Natural killer cell (primary cell): ENCODE results near the gene PDHX. TPM values are rescaled to one million over a fixed set of nuclear protein-coding genes. Genes with fewer than 3 reads are reported as not detected.

Experiments used
- ATAC-seq, 3 donors: fragments of 150-1000 bp in 2 of 3; fragments of 200-7000 bp in 1 of 3; cut with Tn5 transposase; 1 replicate in 1 of 3; 2 replicates in 2 of 3; pipeline ENCODE4 v1.10.0; 2021; ENCODE audit warnings: mild to moderate bottlenecking in 2 of 3, moderate library complexity in 2 of 3
- DNase-seq, 2 donors: peaks; one replicate each; pipeline versions ENCODE4 v3.0.0 to v3.0.0-alpha.2; 2013 to 2021; ENCODE audit warnings: mixed read lengths in 1 of 2
- H3K27ac ChIP-seq: one replicate; pipeline ENCODE4 v1.5.1; 2013; ENCODE audit warnings: mild to moderate bottlenecking, low read length
- H3K27me3 ChIP-seq: one replicate; pipeline ENCODE4 v1.6.1; 2013; ENCODE audit warnings: low read length; ENCODE audit not compliant: control insufficient read depth, insufficient read depth
- H3K36me3 ChIP-seq: one replicate; pipeline ENCODE4 v1.6.1; 2013; ENCODE audit warnings: low read length; ENCODE audit not compliant: control insufficient read depth, insufficient read depth
- H3K4me1 ChIP-seq: one replicate; pipeline ENCODE4 v1.6.1; 2013; ENCODE audit warnings: low read length; ENCODE audit not compliant: control insufficient read depth, insufficient read depth
- H3K4me3 ChIP-seq: one replicate; pipeline ENCODE4 v1.5.1; 2013; ENCODE audit warnings: low read length
- H3K9me3 ChIP-seq: one replicate; pipeline ENCODE4 v1.6.1; 2013; ENCODE audit warnings: low read length; ENCODE audit not compliant: control insufficient read depth, insufficient read depth
- H3K27ac Mint-ChIP-seq, 2 donors: one replicate each; pipeline ENCODE4 v1.8.0; 2022; ENCODE audit warnings: mild to moderate bottlenecking in 2 of 2, mixed read lengths in 2 of 2, moderate library complexity in 1 of 2
- H3K27me3 Mint-ChIP-seq, 2 donors: one replicate each; pipeline ENCODE4 v1.8.0; 2022; ENCODE audit warnings: low read depth in 2 of 2, mixed read lengths in 2 of 2
- H3K36me3 Mint-ChIP-seq: one replicate; pipeline ENCODE4 v1.8.0; 2022; ENCODE audit warnings: mixed read lengths
- H3K4me1 Mint-ChIP-seq, 2 donors: one replicate each; pipeline ENCODE4 v1.8.0; 2022; ENCODE audit warnings: mixed read lengths in 2 of 2
- H3K4me3 Mint-ChIP-seq: one replicate; pipeline ENCODE4 v1.8.0; 2022; ENCODE audit warnings: mild to moderate bottlenecking, moderate library complexity, mixed read lengths
- H3K9me3 Mint-ChIP-seq, 2 donors: one replicate each; pipeline ENCODE4 v1.8.0; 2022; ENCODE audit warnings: mixed read lengths in 2 of 2
- CTCF ChIP-seq: fragments of 200-600 bp; IDR thresholded peaks from one replicate; pipeline ENCODE4 v1.8.0; 2022; ENCODE audit warnings: antibody characterized with exemption
- WGBS: methylation state at CpG from one replicate; pipeline ENCODE4 v1.1.7; 2013; ENCODE audit warnings: missing lambda C conversion rate; ENCODE audit not compliant: insufficient coverage; 5-methylcytosine and 5-hydroxymethylcytosine counted together
- intact Hi-C: fragments of 100-400 bp; cut with micrococcal nuclease; formaldehyde crosslinking; loops from one replicate; pipeline ENCODE4 v1.14.2; 2022
- total RNA-seq, 4 donors: library from RNA; stranded (reverse); fragments of 120-200 nt in 1 of 4; gene quantifications; one replicate each; pipeline versions ENCODE4 v1.2.3 to v1.2.4, GENCODE V29; 2013 to 2022

PDHX gene
- total RNA-seq, 3 donors from 2014 or later (not counting 1 experiment from before 2014, with no cell fraction given) = 18.3 to 27.1 (median 20.9) TPM

- H3K27me3 Mint-ChIP-seq = peaks cover 2 to 4% of the 10 kb centered on the region in 2 donors
- under 1% methylated on average over 8 of the region's 8 CpGs for WGBS
- H3K9me3 ChIP-seq = no peaks in the 10 kb centered on the region
- intact Hi-C loops = loop anchor here (1.0 to 5.0 kb wide), 5 partner anchors 22 to 121 kb away; no protein-coding TSS in a partner anchor
- H3K36me3 Mint-ChIP-seq = peaks cover 9% of the 10 kb centered on the region
- TF ChIP-seq CTCF = no peak
- ATAC-seq (peak; percentile 69 to 90 (median 82)), DNase-seq (peak; percentile 59 to 97)
- peaks cover 50% of the 10 kb centered on the region for H3K4me1 ChIP-seq
- no peaks in the 10 kb centered on the region for H3K27me3 ChIP-seq
- H3K27ac ChIP-seq = peak overlapping the region; percentile 93
- H3K36me3 ChIP-seq = no peaks in the 10 kb centered on the region
- peaks cover 59 to 65% of the 10 kb centered on the region in 2 donors for H3K4me1 Mint-ChIP-seq
- peak overlapping the region; percentile 79 for H3K4me3 Mint-ChIP-seq
- H3K9me3 Mint-ChIP-seq = no peaks in the 10 kb centered on the region
- H3K27ac Mint-ChIP-seq = peak overlapping the region; percentile 96 to 98
- H3K4me3 ChIP-seq = no peak overlapping the region
These were observed 128.9 kb downstream of the PDHX start for GRCh38 chr11:35045236-35045820.

Other genes starting within 250 kb of the PDHX start
- 1 to 10 TPM; 6.6 to 9.4 (median 8.1) TPM for gene APIP, start 239 bp upstream of the PDHX start, total RNA-seq
- 100 to 1,000 TPM; 354 to 638 (median 490) TPM for gene CD44, start 222.6 kb downstream of the PDHX start, total RNA-seq